Smooth muscle cell (in vitro differentiated cells): Measurements from ENCODE around the gene GLCE. TPM values are rescaled to one million over a fixed set of nuclear protein-coding genes. Genes with fewer than 3 reads are reported as not detected.

Experiments
- DNase-seq: peaks from one replicate; lab custom pipeline; 2025; ENCODE audit not compliant: unreplicated experiment; lab: John Stamatoyannopoulos, UW
- H2AFZ ChIP-seq: fragments of 200-600 bp; sonication (generic); 2 replicates; pipeline ENCODE4 v1.6.0; 2016; ENCODE audit warnings: antibody characterized with exemption, low read depth, mild to moderate bottlenecking
- H3F3A ChIP-seq: fragments of 200-600 bp; sonication (generic); 2 replicates; pipeline ENCODE4 v1.6.0; 2017; ENCODE audit warnings: antibody characterized with exemption, low read depth
- H3K27ac ChIP-seq: fragments of 200-600 bp; sonication (generic); 2 replicates; pipeline ENCODE4 v1.5.1; 2016; ENCODE audit warnings: low read depth, mild to moderate bottlenecking
- H3K27me3 ChIP-seq: fragments of 200-600 bp; sonication (generic); 2 replicates; pipeline ENCODE4 v1.6.1; 2016; ENCODE audit warnings: low read depth, mild to moderate bottlenecking
- H3K36me3 ChIP-seq: fragments of 200-600 bp; sonication (generic); 2 replicates; pipeline ENCODE4 v1.5.1; 2016; ENCODE audit warnings: low read depth
- H3K4me1 ChIP-seq: fragments of 200-600 bp; sonication (generic); 2 replicates; pipeline ENCODE4 v1.5.1; 2016; ENCODE audit warnings: low read depth
- H3K4me2 ChIP-seq: fragments of 200-600 bp; sonication (generic); 2 replicates; pipeline ENCODE4 v1.6.0; 2016; ENCODE audit warnings: mild to moderate bottlenecking
- H3K4me3 ChIP-seq: fragments of 200-600 bp; sonication (generic); 2 replicates; pipeline ENCODE4 v1.5.1; 2016; ENCODE audit warnings: mild to moderate bottlenecking
- H3K79me2 ChIP-seq: fragments of 200-600 bp; sonication (generic); 2 replicates; pipeline ENCODE4 v1.6.0; 2016; ENCODE audit warnings: low read depth, mild to moderate bottlenecking
- H3K9ac ChIP-seq: fragments of 200-600 bp; sonication (generic); 2 replicates; pipeline ENCODE4 v1.6.0; 2016; ENCODE audit warnings: low read depth
- H3K9me3 ChIP-seq: fragments of 200-600 bp; sonication (generic); replicated peaks from 2 replicates; pipeline ENCODE4 v1.5.1; 2016; ENCODE audit warnings: low read depth
- H4K20me1 ChIP-seq: fragments of 200-600 bp; sonication (generic); 2 replicates; pipeline ENCODE4 v1.6.0; 2016; ENCODE audit warnings: low read depth
- WGBS: methylation state at CpG from one replicate; pipeline ENCODE4 v1.1.7; 2016; ENCODE audit warnings: low lambda C conversion rate; 5-methylcytosine and 5-hydroxymethylcytosine counted together
- polyA plus RNA-seq: library from polyadenylated mRNA; unstranded; fragments of >200 nt; fragmentation: Nextera tagmentation; extraction: Ambion mirVana; gene quantifications from 2 replicates; pipeline ENCODE4 v1.2.1, GENCODE V29; 2016
- total RNA-seq: library from RNA; depleted of rRNA; stranded (reverse); fragments of >200 nt; gene quantifications from 2 replicates; pipeline ENCODE4 v1.2.3, GENCODE V29; 2014
- TF ChIP-seq, protein P1 (sequence below): fragments of 200-600 bp; sonication (generic); IDR thresholded peaks from 2 replicates; pipeline ENCODE4 v1.5.1; 2017; ENCODE audit warnings: borderline replicate concordance, mild to moderate bottlenecking, antibody characterized with exemption; ENCODE audit not compliant: insufficient read depth, poor library complexity, severe bottlenecking

GLCE gene
- total and polyA plus RNA-seq, 2 experiments from 2014 or later, result 8.3 to 26.6 TPM

DNA sequence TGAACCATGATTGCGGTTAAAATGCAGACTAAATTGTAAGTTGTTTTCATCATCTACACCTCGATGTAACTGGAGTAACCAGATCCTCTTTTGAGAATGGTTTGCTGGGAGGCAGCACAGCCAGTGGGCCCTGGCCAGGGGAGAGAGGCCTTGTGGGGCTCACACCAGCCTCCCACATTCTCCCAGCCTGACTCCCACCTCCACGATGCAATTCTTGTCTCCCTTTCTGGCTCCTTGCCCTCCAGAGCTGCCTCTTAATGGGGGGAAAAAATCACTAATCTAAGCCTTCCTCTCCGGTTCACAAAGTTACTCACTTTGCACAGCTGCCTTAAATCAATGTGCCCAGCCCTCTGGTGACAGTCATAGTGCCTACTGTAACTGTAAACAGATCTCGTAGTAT lies 120.3 kb downstream of the GLCE start:
- no peaks in the 10 kb centered on the region for H3K4me1 ChIP-seq
- no peaks in the 10 kb centered on the region for H4K20me1 ChIP-seq
- H3K9me3 ChIP-seq, result no peaks in the 10 kb centered on the region
- no peak overlapping the region for H3K9ac ChIP-seq
- no peak overlapping the region for H3K4me3 ChIP-seq
- no peaks in the 10 kb centered on the region for H3K27me3 ChIP-seq
- no peaks in the 10 kb centered on the region for H3F3A ChIP-seq
- no peaks in the 10 kb centered on the region for H3K79me2 ChIP-seq
- H3K4me2 ChIP-seq, result no peak overlapping the region
- TF ChIP-seq, protein P1, sequence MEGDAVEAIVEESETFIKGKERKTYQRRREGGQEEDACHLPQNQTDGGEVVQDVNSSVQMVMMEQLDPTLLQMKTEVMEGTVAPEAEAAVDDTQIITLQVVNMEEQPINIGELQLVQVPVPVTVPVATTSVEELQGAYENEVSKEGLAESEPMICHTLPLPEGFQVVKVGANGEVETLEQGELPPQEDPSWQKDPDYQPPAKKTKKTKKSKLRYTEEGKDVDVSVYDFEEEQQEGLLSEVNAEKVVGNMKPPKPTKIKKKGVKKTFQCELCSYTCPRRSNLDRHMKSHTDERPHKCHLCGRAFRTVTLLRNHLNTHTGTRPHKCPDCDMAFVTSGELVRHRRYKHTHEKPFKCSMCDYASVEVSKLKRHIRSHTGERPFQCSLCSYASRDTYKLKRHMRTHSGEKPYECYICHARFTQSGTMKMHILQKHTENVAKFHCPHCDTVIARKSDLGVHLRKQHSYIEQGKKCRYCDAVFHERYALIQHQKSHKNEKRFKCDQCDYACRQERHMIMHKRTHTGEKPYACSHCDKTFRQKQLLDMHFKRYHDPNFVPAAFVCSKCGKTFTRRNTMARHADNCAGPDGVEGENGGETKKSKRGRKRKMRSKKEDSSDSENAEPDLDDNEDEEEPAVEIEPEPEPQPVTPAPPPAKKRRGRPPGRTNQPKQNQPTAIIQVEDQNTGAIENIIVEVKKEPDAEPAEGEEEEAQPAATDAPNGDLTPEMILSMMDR, result no peak
- H3K36me3 ChIP-seq, result no peaks in the 10 kb centered on the region
- DNase-seq, result no peak
- no peak overlapping the region for H2AFZ ChIP-seq
- H3K27ac ChIP-seq, result no peak overlapping the region
- 55% methylated on average over 5 of the region's 5 CpGs for WGBS

DNA sequence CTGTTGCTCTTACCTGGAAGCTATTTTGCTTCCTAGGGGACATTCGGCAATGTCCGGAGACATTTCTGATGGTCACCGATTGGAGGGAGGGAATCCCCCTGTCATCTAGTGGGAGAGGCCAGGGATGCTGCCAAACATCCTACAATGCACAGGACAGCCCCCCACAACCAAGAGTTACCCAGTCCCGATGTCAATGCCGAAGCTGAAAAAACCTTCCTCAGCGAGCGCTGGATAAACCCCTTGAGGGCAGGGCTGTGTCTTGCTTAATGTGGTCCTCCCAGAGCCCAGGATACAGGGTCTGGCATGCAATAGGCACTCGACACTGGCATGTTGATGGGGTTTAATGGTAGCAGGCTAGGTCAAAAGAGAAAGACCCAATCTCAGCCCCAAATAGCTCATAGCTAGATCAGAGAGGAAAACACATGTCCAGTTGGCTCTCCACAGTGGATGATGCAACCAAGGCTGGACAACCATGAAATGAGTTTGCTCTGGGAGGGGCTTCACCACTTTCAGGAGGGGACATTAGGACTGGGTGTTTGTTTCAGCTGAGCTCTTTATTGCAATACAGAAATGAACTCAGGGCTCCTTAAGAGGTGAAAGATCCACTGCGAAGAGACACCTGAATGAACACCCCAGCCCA lies 121.8 kb downstream of the GLCE start:
- no peaks in the 10 kb centered on the region for H3K9me3 ChIP-seq
- H3K4me2 ChIP-seq, result no peak overlapping the region
- no peaks in the 10 kb centered on the region for H3K4me1 ChIP-seq
- no peaks in the 10 kb centered on the region for H3K27me3 ChIP-seq
- H3K4me3 ChIP-seq, result no peak overlapping the region
- H2AFZ ChIP-seq, result no peak overlapping the region
- no peaks in the 10 kb centered on the region for H3F3A ChIP-seq
- no peaks in the 10 kb centered on the region for H3K79me2 ChIP-seq
- H3K27ac ChIP-seq, result no peak overlapping the region
- H4K20me1 ChIP-seq, result no peaks in the 10 kb centered on the region
- H3K9ac ChIP-seq, result no peak overlapping the region
- no peak for DNase-seq
- no peaks in the 10 kb centered on the region for H3K36me3 ChIP-seq
- TF ChIP-seq, protein P1, result no peak
- WGBS, result 94% methylated on average over 9 of the region's 9 CpGs

- no peaks in the 10 kb centered on the region for H4K20me1 ChIP-seq
- H3K27ac ChIP-seq, result no peak overlapping the region
- no peaks in the 10 kb centered on the region for H3K36me3 ChIP-seq
- no peaks in the 10 kb centered on the region for H3K9me3 ChIP-seq
- H3K4me1 ChIP-seq, result no peaks in the 10 kb centered on the region
- H3K4me2 ChIP-seq, result no peak overlapping the region
- H2AFZ ChIP-seq, result no peak overlapping the region
- no peak for DNase-seq
- no peaks in the 10 kb centered on the region for H3K79me2 ChIP-seq
- TF ChIP-seq, protein P1, result no peak
- WGBS, result 95% methylated on average over 12 of the region's 12 CpGs
- no peak overlapping the region for H3K4me3 ChIP-seq
- no peaks in the 10 kb centered on the region for H3F3A ChIP-seq
- H3K9ac ChIP-seq, result no peak overlapping the region
- no peaks in the 10 kb centered on the region for H3K27me3 ChIP-seq
These were observed 125.4 kb downstream of the GLCE start for GRCh38 chr15:69285834-69286233.

GRCh38 chr15:69288011-69288410 lies 127.6 kb downstream of the GLCE start:
- Histone ChIP-seq H2AFZ (no peak overlapping the region), H3K4me1 (no peaks in the 10 kb centered on the region), H3K9me3 (no peaks in the 10 kb centered on the region), H4K20me1 (no peaks in the 10 kb centered on the region), H3K27ac (no peak overlapping the region), H3K4me2 (no peak overlapping the region), H3K4me3 (no peak overlapping the region), H3K36me3 (no peaks in the 10 kb centered on the region), H3K79me2 (no peaks in the 10 kb centered on the region), H3K9ac (no peak overlapping the region), H3F3A (no peaks in the 10 kb centered on the region), H3K27me3 (peaks cover 2% of the 10 kb centered on the region)
- TF ChIP-seq, protein P1, result no peak
- no peak for DNase-seq
- WGBS, result 99% methylated on average over 7 of the region's 7 CpGs
